BLaER1 (cell line): ENCODE data around the gene SYT15.

Source experiments
- H3K27ac ChIP-seq: shearing (Covaris generic); formaldehyde crosslinking; 2 replicates; pipeline ENCODE4 v1.8.1; 2022
- H3K27me3 ChIP-seq: shearing (Covaris generic); formaldehyde crosslinking; 2 replicates; pipeline ENCODE4 v1.8.1; 2022
- H3K36me3 ChIP-seq: shearing (Covaris generic); formaldehyde crosslinking; 2 replicates; pipeline ENCODE4 v1.8.1; 2022
- H3K4me1 ChIP-seq: shearing (Covaris generic); formaldehyde crosslinking; 2 replicates; pipeline ENCODE4 v1.8.1; 2022
- H3K4me2 ChIP-seq: shearing (Covaris generic); formaldehyde crosslinking; 2 replicates; pipeline ENCODE4 v1.8.1; 2022
- H3K4me3 ChIP-seq: shearing (Covaris generic); formaldehyde crosslinking; 2 replicates; pipeline ENCODE4 v1.8.1; 2022
- H3K9ac ChIP-seq: shearing (Covaris generic); formaldehyde crosslinking; 2 replicates; pipeline ENCODE4 v1.8.1; 2022
- H3K9me3 ChIP-seq: shearing (Covaris generic); formaldehyde crosslinking; 2 replicates; pipeline ENCODE4 v1.8.1; 2022
- H4K20me1 ChIP-seq: shearing (Covaris generic); formaldehyde crosslinking; 2 replicates; pipeline ENCODE4 v1.8.1; 2022
- Cebpa-rat ChIP-seq: shearing (Covaris generic); IDR thresholded peaks from 2 replicates; pipeline ENCODE4 v1.8.1; 2022

The SYT15 gene

GRCh38 chr10:46544989-46545791 lies 33.7 kb upstream of the SYT15 start:
- Histone ChIP-seq H3K4me2 (no peak overlapping the region), H3K27me3 (no peaks in the 10 kb centered on the region), H3K9me3 (no peaks in the 10 kb centered on the region), H3K9ac (no peak overlapping the region), H4K20me1 (no peaks in the 10 kb centered on the region), H3K4me1 (no peaks in the 10 kb centered on the region), H3K4me3 (no peak overlapping the region), H3K36me3 (no peaks in the 10 kb centered on the region), H3K27ac (no peak overlapping the region)
- TF ChIP-seq Cebpa-rat: no peak

- no peaks in the 10 kb centered on the region for H4K20me1 ChIP-seq
- no peak overlapping the region for H3K9ac ChIP-seq
- H3K4me2 ChIP-seq: no peak overlapping the region
- no peaks in the 10 kb centered on the region for H3K36me3 ChIP-seq
- no peak overlapping the region for H3K4me3 ChIP-seq
- no peak for TF ChIP-seq Cebpa-rat
- no peaks in the 10 kb centered on the region for H3K27me3 ChIP-seq
- H3K9me3 ChIP-seq: no peaks in the 10 kb centered on the region
- H3K4me1 ChIP-seq: no peaks in the 10 kb centered on the region
- no peak overlapping the region for H3K27ac ChIP-seq
Observed at GRCh38 chr10:46545861-46546590, 32.9 kb upstream of the SYT15 start.

GRCh38 chr10:46546591-46547540 lies 32.1 kb upstream of the SYT15 start:
- H3K4me1 ChIP-seq: no peaks in the 10 kb centered on the region

GRCh38 chr10:46547541-46548497 lies 31.1 kb upstream of the SYT15 start:
- no peak overlapping the region for H3K27ac ChIP-seq
- H4K20me1 ChIP-seq: no peaks in the 10 kb centered on the region
- no peaks in the 10 kb centered on the region for H3K27me3 ChIP-seq
- no peak overlapping the region for H3K4me2 ChIP-seq
- H3K4me1 ChIP-seq: no peaks in the 10 kb centered on the region
- H3K9me3 ChIP-seq: no peaks in the 10 kb centered on the region
- no peak for TF ChIP-seq Cebpa-rat
- no peaks in the 10 kb centered on the region for H3K36me3 ChIP-seq
- H3K9ac ChIP-seq: no peak overlapping the region
- H3K4me3 ChIP-seq: no peak overlapping the region

More at GRCh38 chr10:46546591-46547540, 32.1 kb upstream of the SYT15 start:
- H3K27ac ChIP-seq: no peak overlapping the region
- H3K9me3 ChIP-seq: no peaks in the 10 kb centered on the region
- TF ChIP-seq Cebpa-rat: no peak
- no peak overlapping the region for H3K4me2 ChIP-seq
- no peaks in the 10 kb centered on the region for H4K20me1 ChIP-seq
- H3K4me3 ChIP-seq: no peak overlapping the region
- no peak overlapping the region for H3K9ac ChIP-seq
- H3K36me3 ChIP-seq: no peaks in the 10 kb centered on the region
- no peaks in the 10 kb centered on the region for H3K27me3 ChIP-seq

- H3K4me2 ChIP-seq: no peak overlapping the region
- H3K27ac ChIP-seq: no peak overlapping the region
- H3K9ac ChIP-seq: no peak overlapping the region
- no peaks in the 10 kb centered on the region for H3K27me3 ChIP-seq
- no peaks in the 10 kb centered on the region for H3K4me1 ChIP-seq
- H3K9me3 ChIP-seq: no peaks in the 10 kb centered on the region
- H3K4me3 ChIP-seq: no peak overlapping the region
- no peaks in the 10 kb centered on the region for H4K20me1 ChIP-seq
- no peak for TF ChIP-seq Cebpa-rat
- no peaks in the 10 kb centered on the region for H3K36me3 ChIP-seq
Observed at GRCh38 chr10:46548498-46549090, 30.3 kb upstream of the SYT15 start.

- H3K36me3 ChIP-seq: no peaks in the 10 kb centered on the region
- no peak overlapping the region for H3K9ac ChIP-seq
- H3K27ac ChIP-seq: no peak overlapping the region
- H3K4me3 ChIP-seq: no peak overlapping the region
- H4K20me1 ChIP-seq: no peaks in the 10 kb centered on the region
- no peak overlapping the region for H3K4me2 ChIP-seq
- H3K9me3 ChIP-seq: no peaks in the 10 kb centered on the region
- no peak for TF ChIP-seq Cebpa-rat
- H3K4me1 ChIP-seq: no peaks in the 10 kb centered on the region
- 0 out of 2 replicates have a peak, but pooled peaks cover 4% of the 10 kb centered on the region for H3K27me3 ChIP-seq
Observed at GRCh38 chr10:46549171-46550075, 29.5 kb upstream of the SYT15 start.

GRCh38 chr10:46550076-46550790 lies 28.7 kb upstream of the SYT15 start:
- no peak for TF ChIP-seq Cebpa-rat
- Histone ChIP-seq H3K9me3 (no peaks in the 10 kb centered on the region), H3K36me3 (no peaks in the 10 kb centered on the region)

More at GRCh38 chr10:46550076-46550790, 28.7 kb upstream of the SYT15 start:
- Histone ChIP-seq H3K27ac (no peak overlapping the region), H3K27me3 (peaks cover 5% of the 10 kb centered on the region), H3K4me2 (no peak overlapping the region), H3K9ac (no peak overlapping the region), H4K20me1 (no peaks in the 10 kb centered on the region), H3K4me1 (peaks cover 1% of the 10 kb centered on the region), H3K4me3 (no peak overlapping the region)
